GM23338 (cell line): ENCODE measurements around the gene MEP1A.
A peak's percentile ranks its signal among the peaks of the same experiment; 100 is the strongest.

Experiments
- CREB1 ChIP-seq: fragments of 250-450 bp; sonication (Bioruptor Pico); IDR thresholded peaks from 2 replicates; pipeline ENCODE4 v1.5.0; 2020; ENCODE audit warnings: low read depth, mild to moderate bottlenecking, moderate library complexity
- EZH2 ChIP-seq: fragments of 200-600 bp; sonication (generic); IDR thresholded peaks from one replicate; pipeline ENCODE4 v1.8.0; 2017; ENCODE audit warnings: antibody characterized with exemption, mild to moderate bottlenecking, low read depth; ENCODE audit not compliant: unreplicated experiment
- EZH2phosphoT487 ChIP-seq: fragments of 200-600 bp; sonication (generic); IDR thresholded peaks from one replicate; pipeline ENCODE4 v1.8.1; 2018; ENCODE audit warnings: antibody characterized with exemption; ENCODE audit not compliant: unreplicated experiment
- JUNB ChIP-seq: IDR thresholded peaks from one replicate; pipeline ENCODE4 v1.6.1; 2016; ENCODE audit warnings: antibody characterized with exemption; ENCODE audit not compliant: unreplicated experiment
- NANOG ChIP-seq: IDR thresholded peaks from 2 replicates; pipeline ENCODE4 v1.6.1; 2016; ENCODE audit warnings: antibody characterized with exemption, borderline replicate concordance
- POLR2AphosphoS5 ChIP-seq: IDR thresholded peaks from 2 replicates; pipeline ENCODE4 v1.6.1; 2016; ENCODE audit warnings: antibody characterized with exemption, low read depth
- STAT1 ChIP-seq: IDR thresholded peaks from one replicate; pipeline ENCODE4 v1.6.1; 2016; ENCODE audit warnings: antibody characterized with exemption; ENCODE audit not compliant: unreplicated experiment
- ZNF114 ChIP-seq: fragments of 250-450 bp; sonication (Bioruptor Pico); IDR thresholded peaks from 2 replicates; pipeline ENCODE4 v1.5.0; 2020; ENCODE audit warnings: mild to moderate bottlenecking, moderate library complexity
- ZNF331 ChIP-seq: fragments of 250-450 bp; sonication (Bioruptor Pico); IDR thresholded peaks from 2 replicates; pipeline ENCODE4 v1.5.0; 2020; ENCODE audit warnings: low read depth, mild to moderate bottlenecking, moderate library complexity
- TF ChIP-seq, protein P1 (sequence below), 2 experiments: fragments of 200-600 bp in 1 of 2; sonication (generic) in 1 of 2; conservative IDR thresholded peaks; 2 replicates each; pipeline versions ENCODE4 v1.5.1 to v1.6.1; 2016 to 2017; ENCODE audit warnings: antibody characterized with exemption in 2 of 2, low read depth in 2 of 2, mild to moderate bottlenecking in 2 of 2, moderate library complexity in 1 of 2
- TF ChIP-seq, protein P2 (sequence below): IDR thresholded peaks from one replicate; pipeline ENCODE4 v1.6.1; 2018; ENCODE audit warnings: antibody characterized with exemption; ENCODE audit not compliant: unreplicated experiment
- TF ChIP-seq, protein P3 (sequence below): IDR thresholded peaks from 2 replicates; pipeline ENCODE4 v1.6.1; 2016; ENCODE audit warnings: antibody characterized with exemption

DNA sequence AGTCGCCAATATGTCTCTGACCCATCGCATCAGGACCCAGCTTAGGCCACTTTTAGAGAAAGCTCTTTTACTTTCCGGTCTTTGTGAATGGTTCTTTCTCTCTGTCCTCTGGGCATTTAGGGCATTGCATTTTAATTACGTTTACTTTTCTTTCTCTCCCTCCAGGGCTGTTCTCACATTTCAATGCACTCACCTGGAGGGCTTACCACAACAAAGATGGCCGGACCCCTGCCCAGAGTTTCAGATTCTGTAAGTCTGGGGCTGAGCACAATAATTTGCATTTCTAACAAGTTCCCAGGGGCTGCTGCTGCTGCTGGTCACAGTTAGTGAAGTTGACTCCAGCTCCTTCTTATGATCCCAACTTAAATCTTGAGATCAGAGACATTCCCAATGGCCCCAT is 43.5 kb upstream of the MEP1A start:
- TF ChIP-seq, protein P1, sequence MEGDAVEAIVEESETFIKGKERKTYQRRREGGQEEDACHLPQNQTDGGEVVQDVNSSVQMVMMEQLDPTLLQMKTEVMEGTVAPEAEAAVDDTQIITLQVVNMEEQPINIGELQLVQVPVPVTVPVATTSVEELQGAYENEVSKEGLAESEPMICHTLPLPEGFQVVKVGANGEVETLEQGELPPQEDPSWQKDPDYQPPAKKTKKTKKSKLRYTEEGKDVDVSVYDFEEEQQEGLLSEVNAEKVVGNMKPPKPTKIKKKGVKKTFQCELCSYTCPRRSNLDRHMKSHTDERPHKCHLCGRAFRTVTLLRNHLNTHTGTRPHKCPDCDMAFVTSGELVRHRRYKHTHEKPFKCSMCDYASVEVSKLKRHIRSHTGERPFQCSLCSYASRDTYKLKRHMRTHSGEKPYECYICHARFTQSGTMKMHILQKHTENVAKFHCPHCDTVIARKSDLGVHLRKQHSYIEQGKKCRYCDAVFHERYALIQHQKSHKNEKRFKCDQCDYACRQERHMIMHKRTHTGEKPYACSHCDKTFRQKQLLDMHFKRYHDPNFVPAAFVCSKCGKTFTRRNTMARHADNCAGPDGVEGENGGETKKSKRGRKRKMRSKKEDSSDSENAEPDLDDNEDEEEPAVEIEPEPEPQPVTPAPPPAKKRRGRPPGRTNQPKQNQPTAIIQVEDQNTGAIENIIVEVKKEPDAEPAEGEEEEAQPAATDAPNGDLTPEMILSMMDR (conservative IDR thresholded peaks at IDR 0.05; ENCODE audit: low read depth in 2 of 2): no peak
- no peak for TF ChIP-seq POLR2AphosphoS5
- no peak for TF ChIP-seq JUNB
- no peak for TF ChIP-seq EZH2
- TF ChIP-seq CREB1 (CRISPR knock-in tag): no peak
- no peak for TF ChIP-seq EZH2phosphoT487
- TF ChIP-seq, protein P2, sequence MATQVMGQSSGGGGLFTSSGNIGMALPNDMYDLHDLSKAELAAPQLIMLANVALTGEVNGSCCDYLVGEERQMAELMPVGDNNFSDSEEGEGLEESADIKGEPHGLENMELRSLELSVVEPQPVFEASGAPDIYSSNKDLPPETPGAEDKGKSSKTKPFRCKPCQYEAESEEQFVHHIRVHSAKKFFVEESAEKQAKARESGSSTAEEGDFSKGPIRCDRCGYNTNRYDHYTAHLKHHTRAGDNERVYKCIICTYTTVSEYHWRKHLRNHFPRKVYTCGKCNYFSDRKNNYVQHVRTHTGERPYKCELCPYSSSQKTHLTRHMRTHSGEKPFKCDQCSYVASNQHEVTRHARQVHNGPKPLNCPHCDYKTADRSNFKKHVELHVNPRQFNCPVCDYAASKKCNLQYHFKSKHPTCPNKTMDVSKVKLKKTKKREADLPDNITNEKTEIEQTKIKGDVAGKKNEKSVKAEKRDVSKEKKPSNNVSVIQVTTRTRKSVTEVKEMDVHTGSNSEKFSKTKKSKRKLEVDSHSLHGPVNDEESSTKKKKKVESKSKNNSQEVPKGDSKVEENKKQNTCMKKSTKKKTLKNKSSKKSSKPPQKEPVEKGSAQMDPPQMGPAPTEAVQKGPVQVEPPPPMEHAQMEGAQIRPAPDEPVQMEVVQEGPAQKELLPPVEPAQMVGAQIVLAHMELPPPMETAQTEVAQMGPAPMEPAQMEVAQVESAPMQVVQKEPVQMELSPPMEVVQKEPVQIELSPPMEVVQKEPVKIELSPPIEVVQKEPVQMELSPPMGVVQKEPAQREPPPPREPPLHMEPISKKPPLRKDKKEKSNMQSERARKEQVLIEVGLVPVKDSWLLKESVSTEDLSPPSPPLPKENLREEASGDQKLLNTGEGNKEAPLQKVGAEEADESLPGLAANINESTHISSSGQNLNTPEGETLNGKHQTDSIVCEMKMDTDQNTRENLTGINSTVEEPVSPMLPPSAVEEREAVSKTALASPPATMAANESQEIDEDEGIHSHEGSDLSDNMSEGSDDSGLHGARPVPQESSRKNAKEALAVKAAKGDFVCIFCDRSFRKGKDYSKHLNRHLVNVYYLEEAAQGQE: no peak
- peak; percentile 23; the same call in 1 of the 2 replicates for TF ChIP-seq ZNF114
- no peak for TF ChIP-seq ZNF331 (CRISPR knock-in tag)
- no peak for TF ChIP-seq STAT1
- TF ChIP-seq, protein P3, sequence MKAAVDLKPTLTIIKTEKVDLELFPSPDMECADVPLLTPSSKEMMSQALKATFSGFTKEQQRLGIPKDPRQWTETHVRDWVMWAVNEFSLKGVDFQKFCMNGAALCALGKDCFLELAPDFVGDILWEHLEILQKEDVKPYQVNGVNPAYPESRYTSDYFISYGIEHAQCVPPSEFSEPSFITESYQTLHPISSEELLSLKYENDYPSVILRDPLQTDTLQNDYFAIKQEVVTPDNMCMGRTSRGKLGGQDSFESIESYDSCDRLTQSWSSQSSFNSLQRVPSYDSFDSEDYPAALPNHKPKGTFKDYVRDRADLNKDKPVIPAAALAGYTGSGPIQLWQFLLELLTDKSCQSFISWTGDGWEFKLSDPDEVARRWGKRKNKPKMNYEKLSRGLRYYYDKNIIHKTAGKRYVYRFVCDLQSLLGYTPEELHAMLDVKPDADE: no peak
- TF ChIP-seq NANOG: no peak
